IPS-NIHi7 (cell line): ENCODE measurements around the gene GPX2.

Experiments
- DNase-seq: peaks from one replicate; pipeline ENCODE4 v3.0.0; 2012; ENCODE audit warnings: mixed read lengths; ENCODE audit errors: extremely low spot score

Gene GPX2

DNA sequence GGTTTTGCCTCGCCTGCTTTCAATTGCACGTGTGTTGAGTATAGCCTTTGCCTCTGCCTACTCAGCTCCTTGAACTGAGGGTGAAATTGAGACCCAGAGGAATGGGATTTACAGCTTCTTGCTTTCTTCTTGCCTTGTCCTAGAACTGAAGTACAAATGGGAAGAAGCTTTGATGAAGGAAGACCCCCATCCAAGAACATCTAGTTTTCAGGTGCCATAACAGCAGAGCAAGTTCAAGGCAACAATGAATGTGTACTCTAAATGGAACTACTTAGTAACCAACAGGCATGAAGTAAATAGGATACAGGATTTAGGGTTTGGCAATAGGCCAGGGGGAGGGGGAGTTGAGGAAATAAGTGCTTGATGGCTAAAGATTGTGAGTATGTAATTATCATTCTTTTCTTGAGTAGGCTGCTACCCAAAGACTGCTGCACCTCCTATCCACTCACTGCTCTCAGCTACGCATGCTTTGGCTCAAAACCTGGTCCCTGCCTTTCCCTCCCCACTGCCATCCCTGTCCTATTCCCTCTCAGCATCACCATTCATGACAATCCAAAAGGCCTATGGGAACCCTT, 2.1 kb downstream of the GPX2 start:
- DNase-seq: no peak

DNA sequence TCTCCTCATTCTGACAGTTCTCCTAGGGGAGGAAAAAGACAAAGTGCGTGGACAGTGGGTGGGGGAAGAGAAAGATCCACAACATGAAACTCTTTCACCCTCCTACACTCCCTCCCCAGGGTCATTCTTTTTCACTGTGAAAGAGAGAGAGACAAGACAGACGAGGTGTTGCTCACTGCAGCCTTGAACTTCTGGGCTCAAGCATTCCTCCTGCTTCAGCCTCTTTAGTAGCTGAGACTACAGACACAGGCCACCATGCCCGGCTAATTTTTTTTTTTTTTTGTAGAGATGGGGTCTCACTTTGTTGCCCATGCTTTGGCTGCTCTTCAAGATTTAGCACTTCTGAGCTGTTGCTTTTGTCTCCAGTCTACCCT, 2.7 kb downstream of the GPX2 start:
- DNase-seq: no peak

DNA sequence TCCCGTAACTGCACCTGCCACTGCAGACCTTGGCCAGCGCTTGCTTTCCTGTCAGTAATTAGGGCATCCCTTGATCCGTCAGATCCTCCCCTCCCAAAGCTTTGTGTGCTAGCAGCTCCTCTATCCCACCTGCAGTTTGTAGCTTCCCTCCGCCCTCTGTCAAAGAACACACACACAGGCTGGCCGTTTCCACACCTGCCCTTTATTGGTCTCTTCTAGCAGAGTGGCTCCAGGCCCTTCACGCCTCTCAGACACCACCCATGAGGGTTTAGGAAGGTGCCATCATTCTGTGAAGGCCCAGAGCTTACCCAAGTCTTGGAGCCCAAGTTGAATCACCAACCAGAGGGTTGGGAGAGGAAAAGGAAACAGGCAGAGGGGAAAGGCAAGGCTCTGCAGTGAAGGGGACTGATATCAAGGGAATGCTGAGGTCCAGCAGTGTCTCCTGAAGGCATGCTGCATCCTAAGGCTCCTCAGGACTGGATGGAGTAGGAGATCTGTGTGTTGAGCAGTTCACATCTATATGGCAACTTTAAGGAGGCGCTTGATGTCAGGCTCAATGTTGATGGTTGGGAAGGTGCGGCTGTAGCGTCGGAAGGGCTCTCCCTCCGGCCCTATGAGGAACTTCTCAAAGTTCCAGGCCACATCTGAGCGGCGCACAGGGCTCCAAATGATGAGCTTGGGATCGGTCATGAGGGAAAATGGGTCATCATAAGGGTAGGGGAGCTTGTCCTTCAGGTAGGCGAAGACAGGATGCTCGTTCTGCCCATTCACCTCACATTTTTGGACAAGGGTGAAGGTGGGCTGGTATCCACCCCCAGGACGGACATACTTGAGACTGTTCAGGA, 3.4 kb downstream of the GPX2 start:
- DNase-seq: no peak

DNA sequence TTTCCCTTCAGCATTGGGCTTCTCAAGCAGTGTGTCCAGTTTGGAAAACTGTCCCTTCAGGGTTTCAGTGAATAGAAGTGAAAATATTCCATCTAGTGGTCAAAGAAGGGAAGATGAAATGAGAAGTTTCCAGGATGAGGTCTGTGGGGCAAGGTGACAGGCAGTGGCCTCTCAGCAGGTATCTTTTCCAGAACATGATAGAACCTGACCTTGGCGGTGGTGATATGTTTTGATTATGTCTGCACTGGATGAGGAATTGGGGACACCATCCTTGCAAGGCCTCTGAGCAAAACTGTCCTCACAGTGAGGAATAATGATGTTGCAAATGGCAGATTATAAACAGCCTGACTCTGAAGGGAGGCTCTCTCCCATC, 4.7 kb downstream of the GPX2 start:
- no peak for DNase-seq

DNA sequence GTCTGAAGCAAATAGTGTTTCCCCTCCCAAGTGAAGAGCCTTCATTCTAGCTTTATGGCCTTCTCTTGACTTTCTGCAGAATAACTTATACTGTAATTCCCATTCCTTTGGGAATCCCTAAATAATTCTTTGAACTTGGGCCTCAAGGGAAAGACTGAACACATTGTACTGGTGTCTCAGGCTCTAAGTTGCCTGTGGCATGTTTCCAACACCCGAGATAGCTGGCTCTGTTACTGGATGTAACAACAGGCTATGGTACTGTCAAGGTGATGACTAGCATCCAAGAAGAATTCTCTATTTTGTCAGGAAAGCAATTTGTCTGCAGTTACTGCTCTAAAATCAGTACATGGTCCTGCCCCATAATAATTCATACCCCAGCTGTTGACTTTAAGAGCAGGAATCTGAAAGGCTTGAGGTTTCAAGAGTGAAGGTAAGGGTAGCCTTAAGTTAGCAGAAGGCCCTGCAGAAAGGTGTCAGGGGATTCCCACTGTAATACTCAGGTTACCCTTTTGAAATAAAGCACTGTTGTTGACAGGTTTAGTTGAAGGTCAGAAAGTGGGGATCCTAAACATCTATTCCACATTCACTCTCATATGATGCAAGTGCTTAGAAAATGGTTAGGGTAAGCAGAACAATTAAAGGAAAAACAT, 5.2 kb downstream of the GPX2 start:
- DNase-seq: no peak

DNA sequence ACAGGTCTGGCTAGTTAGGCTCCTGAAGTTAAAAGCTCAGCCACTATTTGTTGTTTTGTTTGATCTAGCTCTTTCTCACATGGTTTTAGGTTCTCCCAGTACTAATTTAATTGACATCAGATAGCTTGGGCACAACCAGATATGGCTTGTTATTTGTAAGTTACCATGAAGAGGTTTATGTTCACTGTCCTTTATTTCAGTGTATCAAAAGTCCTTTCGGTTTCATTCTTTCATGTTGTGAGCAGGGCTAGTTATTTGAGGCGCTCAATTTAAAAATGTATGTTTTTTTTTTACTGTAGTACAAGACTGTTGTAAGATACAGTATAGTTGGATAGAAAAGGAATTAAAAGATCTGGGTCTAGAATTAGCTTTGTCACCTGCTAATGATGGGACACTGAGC, 7.0 kb downstream of the GPX2 start:
- no peak for DNase-seq

DNA sequence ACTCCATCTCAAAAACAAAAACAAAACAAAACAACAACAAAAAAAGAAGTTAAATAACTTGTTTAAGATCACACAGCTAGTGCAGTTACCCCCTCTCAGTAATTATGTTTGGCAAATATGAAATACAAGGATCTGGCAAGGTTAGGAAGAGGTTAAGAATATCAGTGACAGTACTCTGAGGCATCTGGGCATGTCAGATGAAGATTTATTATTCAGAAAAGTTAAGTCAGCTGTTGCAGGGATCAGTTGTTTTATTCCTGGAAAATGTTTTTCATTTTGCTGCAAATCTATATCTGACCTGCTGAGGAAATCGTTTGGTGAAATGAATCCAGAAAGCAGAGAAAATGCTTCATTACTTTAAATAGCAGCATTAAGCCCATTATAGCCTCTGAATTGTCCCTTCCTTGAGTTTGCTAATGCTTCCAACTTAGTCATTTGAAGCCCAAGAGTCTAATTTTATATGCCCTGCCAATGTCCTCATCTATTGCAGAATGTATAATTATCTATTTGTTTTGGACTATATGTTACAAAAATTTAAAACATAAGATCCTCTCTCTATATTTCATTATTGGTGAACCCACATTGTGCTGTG, 8.1 kb downstream of the GPX2 start:
- no peak for DNase-seq

DNA sequence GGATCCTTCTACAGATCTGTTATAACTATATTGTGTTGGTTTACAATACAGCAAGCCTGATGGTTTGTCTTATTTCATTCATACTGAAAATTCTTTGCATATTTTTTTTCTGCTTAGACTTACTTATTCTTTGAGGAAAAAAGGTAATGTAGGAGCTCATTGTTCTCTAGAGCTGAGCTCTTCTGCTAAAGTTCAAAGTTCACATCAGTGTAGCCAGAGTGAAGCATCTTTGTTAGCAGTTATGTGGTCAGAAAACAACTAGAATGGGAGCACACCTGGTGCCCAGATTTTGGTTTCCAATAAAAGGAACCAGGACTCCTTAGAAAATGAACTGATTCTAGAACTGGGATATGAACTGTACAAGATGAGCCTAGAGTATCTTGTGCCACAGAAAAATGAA, 10.3 kb downstream of the GPX2 start:
- no peak for DNase-seq

DNA sequence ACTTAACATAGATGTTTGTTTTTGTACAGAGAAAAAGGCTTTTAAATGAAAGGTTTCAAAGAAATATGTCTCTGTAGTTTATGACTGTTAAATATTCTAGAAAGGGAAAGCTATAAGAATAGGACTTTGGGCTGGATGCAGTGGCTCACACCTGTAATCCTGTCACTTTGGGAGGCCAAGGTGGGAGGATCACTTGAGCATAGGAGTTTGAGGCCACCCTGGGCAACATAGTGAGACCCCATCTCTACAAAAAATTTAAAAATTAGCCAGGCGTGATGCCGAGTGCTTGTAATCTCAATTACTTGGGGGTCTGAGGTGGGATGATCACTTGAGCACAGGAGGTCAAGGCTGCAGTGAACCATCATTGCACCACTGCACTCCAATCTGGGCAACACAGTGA, 11.4 kb downstream of the GPX2 start:
- no peak for DNase-seq

DNA sequence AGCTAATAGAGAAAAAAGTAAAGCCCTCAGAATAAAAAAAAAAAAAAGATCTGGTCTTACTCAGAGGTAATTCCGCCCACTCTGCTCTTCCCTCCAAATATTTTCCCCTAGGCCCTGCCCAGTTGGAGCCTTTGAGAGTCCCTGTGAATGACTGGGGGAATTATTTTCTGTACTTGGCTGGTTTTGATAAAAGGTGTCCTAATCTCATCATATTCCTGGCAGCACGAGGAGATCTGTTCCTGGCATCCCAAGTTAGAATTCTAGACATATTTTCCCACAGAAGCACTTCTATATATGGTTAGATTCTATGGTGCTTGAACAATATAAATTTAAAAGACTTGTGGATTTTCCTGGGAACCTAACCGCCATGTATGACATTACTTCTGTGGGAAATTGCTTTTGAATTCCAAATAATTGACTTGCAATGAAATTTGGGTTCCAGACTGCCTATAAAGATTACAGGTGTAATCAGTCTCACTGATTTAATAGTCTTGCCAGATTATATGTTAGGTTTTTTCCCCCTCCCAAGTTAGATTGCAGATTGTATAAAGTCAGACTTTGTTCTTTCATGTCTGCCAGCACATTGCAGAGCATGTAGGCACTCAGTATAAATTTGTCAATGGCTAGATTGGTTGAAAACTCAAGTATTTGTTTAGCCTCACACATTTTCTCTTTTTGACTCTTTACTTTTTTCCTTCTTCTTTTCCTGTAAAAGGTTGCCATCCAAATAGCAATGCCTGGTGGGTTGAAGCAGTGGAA, 12.3 kb downstream of the GPX2 start:
- no peak for DNase-seq

DNA sequence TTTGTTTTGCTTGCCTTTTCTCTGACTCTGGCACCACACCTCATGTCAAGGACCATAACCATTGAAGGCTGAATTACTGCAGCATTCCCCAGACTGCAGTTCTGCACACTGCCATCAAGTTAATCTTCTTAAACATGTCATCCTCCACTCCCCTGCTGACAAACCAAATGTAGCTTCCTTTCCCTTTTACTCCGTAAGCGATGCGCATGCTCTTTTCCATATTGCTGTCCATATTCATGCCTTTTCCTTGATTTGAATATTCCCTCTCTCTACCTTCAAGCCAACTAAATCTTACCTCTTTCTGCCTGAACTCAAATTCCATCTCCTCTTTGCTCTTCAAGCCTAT, 13.6 kb downstream of the GPX2 start:
- DNase-seq: no peak

DNA sequence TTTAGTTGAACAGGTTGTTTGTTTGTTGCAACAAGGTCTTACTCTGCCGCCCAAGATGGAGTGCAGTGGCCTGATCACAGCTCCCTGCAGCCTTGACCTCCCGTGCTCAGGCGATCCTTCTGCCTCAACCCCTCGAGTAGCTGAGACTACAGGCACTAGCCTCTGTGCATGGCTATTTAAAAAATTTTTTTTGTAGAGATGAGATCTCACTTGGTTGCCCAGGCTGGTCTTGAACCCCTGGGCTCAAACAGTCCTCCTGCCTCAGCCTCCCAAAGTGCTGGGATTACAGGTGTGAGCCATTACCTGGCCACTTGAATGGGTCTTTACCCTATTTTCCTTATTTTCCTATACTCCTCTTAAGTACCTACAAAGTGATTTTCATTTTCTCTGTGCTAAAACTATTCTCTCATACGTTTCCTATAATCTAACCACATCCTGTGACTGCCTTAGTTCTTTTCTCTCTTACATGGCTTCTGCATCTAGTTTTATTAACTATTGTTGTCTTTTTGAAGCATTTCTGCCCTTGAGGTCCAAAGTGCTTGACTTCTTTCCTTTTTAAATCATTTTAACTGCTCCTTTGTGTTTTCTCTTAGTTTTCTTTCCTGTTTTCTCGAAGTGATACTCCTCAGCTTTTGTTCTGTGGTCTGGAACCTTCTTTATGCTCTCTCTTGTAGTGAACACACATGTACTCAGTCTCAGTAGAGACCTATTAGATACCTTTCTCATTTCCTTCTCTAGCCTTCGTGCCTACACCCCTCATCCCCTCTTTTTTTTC, 14.1 kb downstream of the GPX2 start:
- no peak for DNase-seq

DNA sequence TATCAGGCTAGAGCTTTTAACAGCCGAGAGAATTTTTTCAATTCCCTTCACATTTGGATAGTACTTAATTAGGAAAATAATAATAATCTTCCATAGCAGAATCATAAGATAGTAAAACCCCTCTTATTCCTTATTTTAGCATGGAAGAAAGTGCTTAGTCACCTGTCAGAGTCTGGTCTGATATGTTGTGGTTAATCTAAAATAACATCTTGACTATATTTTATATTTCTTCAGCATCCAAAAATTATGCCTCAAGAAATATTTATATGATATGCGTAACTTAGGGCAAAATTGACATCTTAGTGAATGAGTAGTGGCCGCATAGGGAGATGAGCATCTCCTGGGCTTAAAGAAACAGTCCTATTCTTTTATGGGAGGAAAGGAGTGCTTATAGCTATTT, 15.5 kb downstream of the GPX2 start:
- DNase-seq: no peak

DNA sequence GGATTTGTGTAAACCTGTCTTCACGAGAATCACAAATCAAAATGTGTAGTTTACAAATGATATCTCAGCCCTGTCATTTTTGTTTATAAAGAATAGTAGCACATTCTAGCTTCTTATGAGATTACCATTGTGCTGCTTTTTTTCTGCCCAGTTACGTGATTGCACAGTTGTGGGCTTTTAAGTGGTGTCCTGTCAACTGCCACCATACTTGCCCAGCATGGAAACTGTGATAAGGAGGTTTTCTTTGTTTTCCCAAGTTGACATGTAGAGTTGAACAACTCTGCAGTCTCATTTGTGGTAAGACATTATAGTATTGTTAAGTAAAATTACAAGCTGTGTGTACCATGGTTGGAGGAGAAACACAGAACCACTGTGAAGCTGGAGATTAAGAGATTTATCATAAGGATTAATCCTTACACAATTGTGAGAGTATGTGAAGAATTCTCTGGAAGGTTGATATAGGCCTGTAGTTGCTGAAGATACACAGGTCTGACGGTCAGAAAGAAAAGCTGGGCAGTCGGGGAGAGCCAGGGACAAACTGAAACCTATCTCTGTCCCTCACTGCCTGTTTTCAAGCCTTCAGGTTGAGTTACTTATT, 16.0 kb downstream of the GPX2 start:
- no peak for DNase-seq

DNA sequence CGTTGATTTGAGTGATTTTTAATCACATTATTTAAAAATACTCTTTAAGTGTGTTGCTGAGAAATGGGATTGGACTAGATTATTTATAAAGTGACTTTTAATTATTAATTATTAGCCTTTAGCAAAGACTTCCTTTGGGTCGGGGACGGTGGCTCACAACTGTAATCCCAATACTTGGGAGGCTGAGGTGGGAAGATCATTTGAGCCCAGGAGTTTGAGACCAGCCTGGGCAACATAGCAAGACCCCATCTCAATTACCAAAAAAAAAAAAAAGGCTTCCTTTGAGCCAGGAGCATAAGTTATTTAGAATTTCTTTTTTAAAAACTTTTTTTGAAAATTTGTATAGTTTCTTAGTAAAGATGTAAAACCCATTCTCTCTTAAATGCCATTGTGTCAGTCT, 19.5 kb downstream of the GPX2 start:
- DNase-seq: no peak

DNA sequence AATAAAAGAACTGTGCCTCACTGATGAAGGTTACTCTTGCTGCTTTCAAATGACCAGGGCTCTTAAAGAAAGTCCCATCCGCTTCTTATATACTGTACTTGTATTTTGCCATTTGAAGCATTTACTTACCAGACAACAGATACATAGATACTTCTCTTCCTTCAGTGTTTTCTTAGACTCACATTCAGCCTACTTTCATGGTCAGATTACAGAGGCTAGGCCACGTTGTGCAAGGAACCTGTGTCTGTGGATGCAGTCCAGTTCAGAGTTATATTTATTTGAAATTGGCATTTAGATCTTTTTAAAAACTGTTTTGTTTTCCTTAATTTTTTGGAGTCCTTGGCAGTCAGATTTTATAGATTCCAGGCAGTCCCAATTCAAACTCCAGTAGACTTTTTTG, 22.1 kb downstream of the GPX2 start:
- no peak for DNase-seq

DNA sequence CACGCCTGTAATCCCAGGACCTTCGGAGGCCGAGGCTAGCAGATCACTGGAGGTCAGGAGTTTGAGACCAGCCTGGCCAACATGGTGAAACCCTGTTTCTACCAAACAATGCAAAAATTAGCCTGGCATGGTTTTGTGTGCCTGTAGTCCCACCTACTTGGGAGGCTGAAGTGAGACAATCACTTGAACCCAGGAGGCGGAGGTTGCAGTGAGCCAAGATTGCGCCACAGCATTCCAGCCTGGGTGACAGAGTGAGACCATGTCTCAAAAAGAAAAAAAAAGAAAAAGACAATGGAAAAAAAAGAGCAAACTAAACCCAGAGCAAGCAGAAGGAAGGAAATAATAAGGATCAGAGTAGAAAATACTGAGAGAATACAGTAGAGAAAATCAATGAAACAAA, 22.9 kb downstream of the GPX2 start:
- DNase-seq: no peak

DNA sequence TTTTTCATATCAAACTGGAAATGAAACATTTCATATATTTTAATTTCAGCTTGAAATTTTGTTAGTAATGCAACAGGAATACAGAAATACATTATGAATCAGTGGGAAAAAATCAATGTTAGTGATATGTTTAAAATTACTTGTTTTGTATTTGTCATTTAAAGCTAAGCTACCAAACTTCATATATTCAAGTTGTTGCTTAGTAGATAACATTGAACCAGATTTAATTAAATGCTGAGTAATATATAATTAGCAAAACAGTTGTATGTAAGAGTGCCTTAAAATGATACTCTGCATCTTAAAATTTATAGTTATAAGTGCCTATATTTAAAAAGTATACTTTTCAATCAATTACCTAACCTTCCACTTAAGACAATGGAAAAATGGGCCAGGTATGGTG, 23.3 kb downstream of the GPX2 start:
- no peak for DNase-seq

DNA sequence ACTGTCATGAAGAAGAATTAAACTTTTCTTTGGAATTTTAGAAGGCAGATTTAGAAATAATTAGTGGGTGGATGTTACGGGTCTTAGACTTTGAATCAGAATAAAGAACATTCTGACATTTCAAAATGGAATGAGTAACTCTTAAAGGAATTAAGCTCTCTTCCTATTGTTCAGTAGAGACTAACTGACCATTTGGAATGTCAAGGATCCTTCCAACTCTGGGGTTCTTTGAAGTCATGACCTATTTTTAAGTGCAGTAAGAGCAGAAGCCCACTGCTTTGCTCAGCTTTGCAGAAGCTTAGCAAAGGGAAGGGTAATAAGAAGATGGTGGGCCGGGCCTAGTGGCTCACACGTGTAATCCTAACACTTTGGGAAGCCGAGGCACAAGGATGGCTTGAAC, 24.3 kb downstream of the GPX2 start:
- DNase-seq: no peak

DNA sequence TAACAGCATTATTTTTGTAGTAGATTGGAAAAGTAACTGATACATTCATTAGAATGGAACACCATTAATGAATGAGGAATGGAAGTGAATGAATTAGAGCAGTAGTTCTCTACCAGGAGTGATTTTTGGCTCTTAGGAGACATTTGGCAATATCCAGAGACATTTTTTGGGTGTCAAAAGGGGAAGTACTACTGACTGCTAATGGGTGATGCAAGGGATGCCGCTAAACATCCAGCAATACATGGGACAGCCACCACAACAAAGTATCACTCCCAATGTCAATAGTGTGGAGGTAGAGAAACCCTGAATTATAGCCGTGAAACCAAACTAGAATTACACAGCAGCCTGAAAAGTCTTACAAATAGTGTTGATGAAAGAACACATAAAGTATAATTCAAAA, 26.7 kb downstream of the GPX2 start:
- DNase-seq: no peak

DNA sequence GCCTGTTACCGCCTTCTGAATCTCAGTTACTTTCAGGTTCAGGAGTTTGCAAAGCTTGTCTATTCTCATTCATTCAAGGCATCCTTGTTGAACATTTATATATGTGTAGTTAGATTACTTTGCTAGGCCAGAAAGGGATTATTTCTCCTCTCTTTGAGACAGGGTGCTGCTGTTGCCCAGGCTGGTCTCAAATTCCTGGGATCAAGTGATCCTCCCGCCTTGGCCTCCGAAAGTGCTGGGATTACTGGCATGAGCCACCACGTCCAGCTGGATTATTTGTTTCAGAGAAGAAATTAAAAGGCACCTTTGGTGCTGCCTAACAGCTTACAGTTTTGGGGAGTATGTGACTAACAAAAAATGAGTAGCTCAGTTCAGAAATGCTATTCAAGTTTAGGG, 27.5 kb downstream of the GPX2 start:
- no peak for DNase-seq
